Astrocyte of the hippocampus (primary cell): Measurements from ENCODE around the gene DAB2IP.
"Not testable (repeated sequence)": the region's sequence is repeated elsewhere in the genome, so short reads cannot be mapped to it uniquely, and the experiment has no call there.

Experiments
- DNase-seq: peaks from one replicate; pipeline ENCODE4 v3.0.0; 2011; ENCODE audit warnings: low read depth, low spot score

DAB2IP gene

GRCh38 chr9:121651295-121652020 is at the start of gene DAB2IP:
TSS of gene DAB2IP (plus strand) at chr9:121651634. CDS start at chr9:121651776, 142 bp downstream.
- peak; percentile 80 for DNase-seq

DNA sequence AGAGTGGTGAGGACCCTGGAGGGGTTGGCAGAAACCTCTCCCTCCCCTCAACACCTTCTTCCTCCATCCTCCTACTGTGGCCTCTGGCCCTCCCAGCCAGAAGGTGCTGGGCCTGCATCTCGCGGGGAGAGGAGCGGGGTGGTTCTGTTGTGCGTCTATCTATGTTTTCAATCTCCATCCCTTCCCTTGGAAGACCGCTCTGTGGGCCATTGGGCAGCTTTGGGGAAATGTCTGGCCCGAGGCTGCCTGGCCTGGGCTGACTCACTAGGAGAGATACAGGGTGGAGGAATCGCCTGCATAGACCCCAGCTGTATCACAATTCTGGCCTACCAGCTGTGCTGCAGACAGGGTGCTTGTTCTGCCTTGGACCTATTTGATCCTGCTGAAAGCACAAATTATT is 48.4 kb upstream of the DAB2IP start:
- no peak for DNase-seq

DNA sequence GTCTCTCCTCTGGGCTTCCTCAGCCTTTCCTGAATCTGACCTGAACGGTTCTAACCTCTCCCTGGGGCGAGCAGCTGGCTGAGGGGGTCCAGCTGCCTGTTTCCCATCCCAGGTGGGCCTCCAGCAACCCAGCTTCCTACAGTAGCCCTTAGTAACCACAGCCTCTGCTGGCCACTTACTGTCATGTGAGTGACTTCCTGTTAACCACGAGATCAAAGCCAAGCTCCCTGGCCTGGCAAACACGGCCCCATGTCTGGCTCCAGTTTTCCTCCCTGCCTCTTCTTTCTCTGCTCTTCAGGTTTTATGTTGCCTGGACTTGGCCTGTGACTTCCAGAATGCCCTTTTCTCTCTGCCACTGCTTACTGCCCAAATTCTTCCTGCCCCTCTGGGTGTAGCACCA is 47.2 kb upstream of the DAB2IP start:
- DNase-seq = peak; percentile 37

DNA sequence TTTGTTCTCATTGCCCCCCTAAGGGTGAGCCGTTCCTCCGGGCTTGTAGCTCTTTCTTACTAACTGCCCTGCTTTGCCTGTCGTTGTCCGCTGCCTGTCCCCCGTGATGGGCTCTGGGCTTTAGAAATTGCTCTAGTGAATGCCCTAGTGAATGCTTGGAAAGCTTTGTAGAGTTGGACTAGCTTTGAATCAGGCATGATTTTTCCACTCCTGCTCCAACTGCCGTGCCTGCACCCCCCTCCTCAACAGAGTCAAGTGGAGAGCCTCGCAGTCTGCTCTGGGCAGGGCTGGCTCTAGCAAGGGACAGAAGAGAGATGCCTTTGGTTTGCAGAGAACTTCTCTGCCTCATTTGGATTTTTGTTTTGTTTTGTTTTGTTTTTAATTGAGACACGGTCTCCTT is 46.8 kb upstream of the DAB2IP start:
- DNase-seq = no peak

- DNase-seq = peak; percentile 11
These were observed 43.8 kb upstream of the DAB2IP start for GRCh38 chr9:121607434-121608167.

GRCh38 chr9:121608168-121608853 is 43.1 kb upstream of the DAB2IP start:
- DNase-seq = no peak

DNA sequence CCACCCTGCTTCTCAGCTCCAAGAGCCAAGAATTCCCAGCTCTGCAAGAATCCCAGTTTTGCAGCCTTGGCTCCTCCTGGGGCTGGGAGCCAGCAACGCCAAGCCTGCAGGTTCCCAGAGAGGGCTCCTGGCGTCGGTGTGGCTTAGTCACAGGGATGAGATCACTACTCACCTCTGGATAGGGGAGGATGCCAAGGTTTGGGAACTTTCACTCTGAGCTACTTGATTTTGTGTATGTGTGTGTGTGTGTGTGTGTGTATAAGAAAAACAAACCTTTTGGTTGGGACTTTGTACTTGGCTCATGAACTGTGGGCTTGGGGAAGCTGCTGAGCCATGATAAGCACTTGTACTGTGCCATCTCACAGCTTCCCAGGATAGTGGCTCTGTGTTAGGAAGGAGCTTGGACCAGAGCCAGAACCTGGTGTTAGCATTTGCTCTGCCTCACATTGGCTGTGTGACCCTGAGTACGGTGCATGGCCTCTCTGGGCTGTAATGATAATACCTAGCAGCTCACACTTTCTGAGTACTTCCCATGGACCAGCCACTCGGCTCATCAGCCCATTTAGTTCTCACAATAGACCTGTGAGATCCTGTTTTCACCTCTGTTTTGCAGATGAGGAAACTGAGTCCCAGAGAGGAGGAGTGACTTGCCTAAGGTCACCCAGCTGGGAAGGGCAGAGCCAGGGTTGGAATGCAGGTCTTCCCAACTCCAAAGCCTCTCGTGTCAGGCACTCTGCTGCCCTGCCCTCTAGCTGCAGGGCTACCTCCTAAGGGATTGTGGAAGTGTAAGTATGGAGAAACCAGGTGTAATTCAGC is 41.4 kb upstream of the DAB2IP start:
- DNase-seq = peak; percentile 93

DNA sequence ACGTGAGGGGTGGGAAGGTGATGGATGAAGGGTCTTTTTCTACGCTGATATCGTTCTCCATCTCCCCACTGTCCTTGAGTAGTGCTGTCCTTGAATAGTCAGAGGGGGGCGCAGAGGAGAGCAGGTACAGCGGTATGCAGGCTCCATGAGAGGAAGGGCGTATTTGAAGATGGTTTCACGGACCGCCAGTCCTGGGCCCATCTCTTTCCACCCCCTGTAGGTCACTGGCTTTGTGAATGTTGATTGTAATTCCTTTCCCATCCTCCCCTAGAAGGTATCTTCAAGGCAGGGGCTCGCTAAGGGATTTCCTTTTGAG is 40.8 kb upstream of the DAB2IP start:
- DNase-seq = no peak

DNA sequence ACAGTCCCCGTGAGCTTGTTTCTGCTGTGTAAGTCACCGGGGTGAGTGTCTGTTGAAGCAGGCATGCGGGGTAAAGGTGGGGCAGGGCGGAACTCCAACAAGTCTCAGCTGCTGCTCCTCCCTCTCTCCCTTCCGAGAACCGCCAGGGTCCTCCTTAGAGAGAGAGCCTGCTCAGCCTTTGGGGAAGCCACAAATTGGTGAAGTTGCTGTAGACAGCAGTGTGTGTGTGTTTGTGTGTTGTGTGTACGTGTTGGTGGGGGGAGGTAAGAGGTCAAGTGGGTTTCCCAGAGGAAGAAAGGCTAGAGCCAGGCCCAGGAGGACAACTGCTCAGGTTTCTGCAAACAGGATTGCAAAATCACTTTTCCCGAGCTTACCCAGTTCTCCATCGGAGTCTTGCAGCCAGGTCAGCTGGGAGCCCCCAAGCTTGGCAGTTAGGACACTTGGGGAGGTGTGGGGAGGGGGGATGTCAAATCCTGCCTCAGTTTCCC is 38.9 kb upstream of the DAB2IP start:
- no peak for DNase-seq

DNA sequence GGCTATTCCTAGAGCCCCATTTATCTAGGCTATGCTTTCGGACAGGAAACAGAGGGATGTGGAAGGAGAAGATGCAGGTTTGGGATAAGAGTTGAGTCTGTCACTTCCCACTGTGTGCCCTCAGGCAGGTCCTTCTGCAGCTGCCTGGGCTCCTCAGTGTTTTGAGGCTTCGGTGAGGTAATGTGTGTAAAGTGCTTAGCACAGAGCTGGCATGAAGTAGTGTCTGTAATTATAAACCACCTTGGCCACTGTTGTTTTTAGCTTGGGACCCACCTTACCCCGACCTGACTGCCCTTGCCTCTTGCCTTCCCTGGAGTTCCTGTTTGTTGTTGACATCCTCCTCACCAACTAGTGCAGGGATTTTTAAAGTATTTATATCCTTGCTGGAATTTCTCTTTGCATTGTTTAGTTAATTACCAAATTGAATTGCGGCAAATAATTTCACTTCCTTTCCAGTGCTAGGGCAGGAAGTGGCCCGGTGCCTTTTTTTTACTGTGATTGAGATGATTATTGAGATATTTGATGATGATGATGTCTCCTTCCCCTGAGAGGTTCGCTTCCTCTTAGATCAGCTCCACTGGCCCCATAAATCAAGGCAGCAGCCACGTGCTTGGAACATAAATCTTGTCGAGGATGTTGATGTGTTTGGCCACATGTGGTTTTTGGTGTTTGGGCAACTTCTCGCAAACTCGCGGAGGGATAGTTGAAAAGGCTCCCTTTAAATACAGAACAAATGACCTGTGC is 38.3 kb upstream of the DAB2IP start:
- peak; percentile 26 for DNase-seq

GRCh38 chr9:121616123-121616755 is 35.2 kb upstream of the DAB2IP start:
- no peak for DNase-seq

GRCh38 chr9:121618504-121618903 is 32.9 kb upstream of the DAB2IP start:
- no peak for DNase-seq

DNA sequence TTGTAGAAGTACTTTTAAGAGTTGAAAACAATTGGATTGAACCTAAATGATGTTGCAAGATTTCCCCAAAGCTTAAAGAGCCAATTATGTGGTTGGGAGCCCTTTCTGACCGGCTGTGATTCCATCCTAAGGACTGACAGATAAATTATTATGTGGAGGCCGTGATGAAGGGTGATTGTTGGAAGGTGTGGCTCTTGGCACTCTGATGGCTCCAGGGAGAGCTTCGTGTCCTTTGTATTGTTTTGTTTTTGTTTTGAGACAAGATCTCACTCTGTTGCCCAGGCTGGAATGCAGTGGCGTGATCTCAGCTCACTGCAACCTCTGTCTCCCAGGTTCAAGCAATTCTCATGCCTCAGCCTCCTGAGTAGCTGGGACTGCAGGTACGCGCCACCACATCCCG is 32.5 kb upstream of the DAB2IP start:
- DNase-seq = not testable (repeated sequence)

- DNase-seq = no peak
These were observed 31.7 kb upstream of the DAB2IP start for GRCh38 chr9:121619545-121620324.

- DNase-seq = no peak
These were observed 31.1 kb upstream of the DAB2IP start for GRCh38 chr9:121620325-121620673.

DNA sequence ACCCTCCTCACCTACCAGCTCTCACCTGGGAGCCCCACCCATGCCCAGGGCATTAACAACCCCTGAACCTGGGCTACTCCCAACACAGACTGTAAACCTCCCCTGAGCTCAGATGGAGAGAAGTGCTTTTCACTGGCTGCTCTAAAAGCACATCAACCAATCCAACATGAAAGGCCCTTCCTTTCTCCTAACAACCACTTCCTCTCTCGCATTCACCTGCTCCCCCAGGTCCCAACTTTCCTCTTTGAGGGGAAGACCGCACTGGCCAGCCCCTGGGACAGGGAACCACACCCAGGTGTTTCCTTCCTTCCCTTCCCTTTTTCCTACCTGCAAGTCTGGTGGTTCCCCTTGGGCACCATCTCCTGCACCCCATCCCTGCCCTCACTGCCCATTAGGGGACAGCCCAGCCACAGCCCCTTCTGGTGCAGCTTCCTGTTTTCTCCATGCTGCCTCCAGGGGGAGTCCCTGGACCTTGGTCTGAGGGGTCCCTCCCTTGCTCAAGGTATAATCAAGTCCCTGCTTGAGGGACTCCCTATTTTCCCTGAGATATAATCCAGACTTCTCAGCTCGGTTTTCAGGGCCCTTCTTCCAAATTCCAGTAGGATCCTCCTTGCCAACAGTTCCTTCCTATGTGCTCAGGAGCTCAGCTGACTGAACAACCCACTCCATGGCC is 30.5 kb upstream of the DAB2IP start:
- DNase-seq = peak; percentile 40

GRCh38 chr9:121622387-121623203 is 28.8 kb upstream of the DAB2IP start:
- DNase-seq = no peak

GRCh38 chr9:121623430-121623829 is 28.0 kb upstream of the DAB2IP start:
- DNase-seq = not testable (repeated sequence)
